Measurements from ENCODE around the gene SPINT2. TPM values are rescaled to one million over a fixed set of nuclear protein-coding genes. Genes with fewer than 3 reads are reported as not detected.
"Not testable (repeated sequence)": the region's sequence is repeated elsewhere in the genome, so short reads cannot be mapped to it uniquely, and the experiment has no call there.

SPINT2 gene
- total RNA-seq, 2 experiments from 2014 or later: 36.7 to 77.2 TPM

DNA sequence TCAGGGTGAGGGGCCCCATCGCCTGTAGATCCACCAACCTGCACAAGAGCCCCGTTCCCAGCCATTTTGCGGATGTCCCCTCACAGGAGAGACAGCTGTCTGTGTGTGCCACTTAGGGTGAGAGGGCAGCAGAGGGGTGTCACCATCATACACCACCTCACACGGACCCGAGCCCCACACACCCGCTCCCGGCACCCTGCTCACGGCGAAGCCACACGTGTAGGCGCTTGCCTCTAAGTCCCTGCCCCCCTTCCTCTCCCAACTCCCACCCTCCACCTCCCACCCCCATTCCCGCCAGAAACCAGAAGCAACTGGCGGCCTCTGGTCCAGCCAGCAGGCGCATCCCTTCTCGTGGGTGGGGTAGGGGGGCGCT is 36.4 kb upstream of the SPINT2 start:
- Histone ChIP-seq H3K4me2 (ENCODE audit: low read length) (no peak overlapping the region), H3K27ac (ENCODE audit: low read depth, low read length, poor library complexity, severe bottlenecking) (no peak overlapping the region), H3K4me3 (ENCODE audit: low read depth, low read length, poor library complexity, severe bottlenecking) (no peak overlapping the region), H3K9me3 (ENCODE audit: low read length) (no peaks in the 10 kb centered on the region), H4K20me1 (ENCODE audit: insufficient read depth, low read length) (no peaks in the 10 kb centered on the region), H3K4me1 (ENCODE audit: insufficient read depth, low read length, poor library complexity, severe bottlenecking) (peaks cover 23% of the 10 kb centered on the region), H2AFZ (ENCODE audit: low read length) (no peak overlapping the region), H3K9me2 (ENCODE audit: insufficient read depth, low read length) (no peaks in the 10 kb centered on the region), H3K36me3 (ENCODE audit: insufficient read depth, low read length) (no peaks in the 10 kb centered on the region), H3K79me2 (ENCODE audit: insufficient read depth, low read depth, low read length) (no peaks in the 10 kb centered on the region)
- intact Hi-C loops (cut with micrococcal nuclease; ENCODE audit: unreplicated experiment): loop anchor here (2.0 to 10.0 kb wide), 2 partner anchors 179 to 253 kb away; no protein-coding TSS in a partner anchor
- no peak for TF ChIP-seq EZH2phosphoT487 (IDR thresholded peaks at IDR 0.05; ENCODE audit: borderline replicate concordance, low read depth, low read length)
- DNase-seq (ENCODE audit: low spot score): no peak
- CTCF ChIA-PET (ENCODE audit: unreplicated experiment): no interaction called here
- POLR2A ChIA-PET: interaction anchor here (0.8 kb wide), 1 partner anchor 9 kb away, joined by 3 read pairs; no protein-coding TSS in a partner anchor
- BruUV-seq (replicated peaks): no TSS peak

DNA sequence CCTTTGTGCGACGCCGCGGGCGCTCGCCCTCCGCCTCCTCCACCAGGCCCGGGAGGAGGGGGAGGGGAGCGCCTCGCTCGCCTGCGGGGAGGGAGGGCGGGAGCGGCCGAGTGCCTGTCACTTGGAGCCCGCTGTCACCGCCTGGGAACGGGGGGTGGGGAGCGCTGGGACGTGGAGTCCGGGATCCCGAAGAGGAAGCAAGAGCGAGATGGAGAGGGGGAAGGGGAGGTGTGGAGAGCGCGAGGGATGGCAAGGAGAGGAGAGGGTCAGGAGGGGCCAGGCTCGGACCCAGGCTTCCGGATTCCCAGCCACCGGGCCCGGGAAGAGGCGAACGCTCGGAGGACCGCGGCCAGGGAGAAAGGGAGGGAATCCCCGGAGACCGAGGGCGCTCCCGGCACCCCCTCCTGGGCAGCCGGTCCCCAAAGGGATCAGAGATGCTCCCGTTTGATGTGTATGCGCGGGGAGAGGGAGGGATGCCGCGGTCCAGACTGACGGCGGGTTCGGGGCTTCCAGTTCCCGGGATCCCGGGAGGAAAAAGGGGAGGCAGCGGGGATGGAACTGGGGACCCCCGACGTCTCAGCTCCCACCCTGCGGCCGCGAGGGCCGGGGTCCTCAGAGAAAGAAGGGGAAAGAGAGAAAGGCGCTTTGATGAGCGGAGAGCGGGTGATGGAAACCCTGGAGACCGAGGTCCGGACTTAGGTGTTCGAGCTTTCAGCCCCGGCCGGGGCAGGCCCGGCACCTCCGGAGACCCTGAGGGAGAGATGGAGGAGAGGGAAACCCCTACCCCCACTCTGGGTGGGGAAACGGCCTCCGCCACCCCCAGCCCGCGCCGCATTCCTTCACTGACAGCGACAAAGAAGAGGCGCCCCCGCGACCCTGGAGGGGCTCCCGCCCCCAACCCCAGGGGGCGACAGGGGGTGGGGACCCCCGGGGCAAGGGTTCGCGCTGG is 35.6 kb upstream of the SPINT2 start:
- no TSS peak for BruUV-seq (replicated peaks)
- peak overlapping the region; percentile 84 for H2AFZ ChIP-seq (ENCODE audit: low read length)

DNA sequence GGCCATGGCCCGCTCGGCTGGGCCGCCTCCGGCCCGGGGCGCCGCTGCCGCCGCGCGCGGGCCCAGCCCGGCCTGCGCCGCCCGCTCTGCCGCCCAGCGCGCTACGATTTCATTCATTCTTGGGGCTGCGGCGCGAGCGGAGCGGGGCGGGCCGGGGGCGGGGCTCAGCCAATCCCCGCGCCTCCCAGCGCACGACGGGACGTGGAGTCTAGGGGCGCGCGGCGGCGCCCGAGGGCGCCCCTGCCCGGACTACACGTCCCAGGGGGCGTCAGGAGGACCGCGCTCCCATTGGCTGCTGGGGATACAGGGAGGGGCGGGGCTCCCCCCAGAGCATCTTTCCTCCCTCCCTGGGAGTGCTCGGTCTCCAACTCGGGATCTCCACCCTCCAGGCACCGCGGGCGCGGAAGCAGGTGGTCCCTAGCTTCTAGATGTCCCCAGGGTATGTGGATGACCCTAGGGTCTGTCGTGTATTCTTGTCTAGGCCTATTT is 34.7 kb upstream of the SPINT2 start:
- Histone ChIP-seq H3K27ac (ENCODE audit: low read depth, low read length, poor library complexity, severe bottlenecking) (no peak overlapping the region), H3K9me3 (ENCODE audit: low read length) (no peaks in the 10 kb centered on the region), H3K36me3 (ENCODE audit: insufficient read depth, low read length) (no peaks in the 10 kb centered on the region), H3K79me2 (ENCODE audit: insufficient read depth, low read depth, low read length) (no peaks in the 10 kb centered on the region), H2AFZ (ENCODE audit: low read length) (peak overlapping the region; percentile 84), H3K4me3 (ENCODE audit: low read depth, low read length, poor library complexity, severe bottlenecking) (peak overlapping the region; percentile 82), H4K20me1 (ENCODE audit: insufficient read depth, low read length) (no peaks in the 10 kb centered on the region), H3K4me2 (ENCODE audit: low read length) (peak overlapping the region; percentile 100), H3K9me2 (ENCODE audit: insufficient read depth, low read length) (no peaks in the 10 kb centered on the region), H3K4me1 (ENCODE audit: insufficient read depth, low read length, poor library complexity, severe bottlenecking) (peaks cover 13% of the 10 kb centered on the region)
- CTCF ChIA-PET (ENCODE audit: unreplicated experiment): no interaction called here
- peak; percentile 96 for DNase-seq (ENCODE audit: low spot score)
- no TSS peak for BruUV-seq (replicated peaks)
- TF ChIP-seq, protein P1, sequence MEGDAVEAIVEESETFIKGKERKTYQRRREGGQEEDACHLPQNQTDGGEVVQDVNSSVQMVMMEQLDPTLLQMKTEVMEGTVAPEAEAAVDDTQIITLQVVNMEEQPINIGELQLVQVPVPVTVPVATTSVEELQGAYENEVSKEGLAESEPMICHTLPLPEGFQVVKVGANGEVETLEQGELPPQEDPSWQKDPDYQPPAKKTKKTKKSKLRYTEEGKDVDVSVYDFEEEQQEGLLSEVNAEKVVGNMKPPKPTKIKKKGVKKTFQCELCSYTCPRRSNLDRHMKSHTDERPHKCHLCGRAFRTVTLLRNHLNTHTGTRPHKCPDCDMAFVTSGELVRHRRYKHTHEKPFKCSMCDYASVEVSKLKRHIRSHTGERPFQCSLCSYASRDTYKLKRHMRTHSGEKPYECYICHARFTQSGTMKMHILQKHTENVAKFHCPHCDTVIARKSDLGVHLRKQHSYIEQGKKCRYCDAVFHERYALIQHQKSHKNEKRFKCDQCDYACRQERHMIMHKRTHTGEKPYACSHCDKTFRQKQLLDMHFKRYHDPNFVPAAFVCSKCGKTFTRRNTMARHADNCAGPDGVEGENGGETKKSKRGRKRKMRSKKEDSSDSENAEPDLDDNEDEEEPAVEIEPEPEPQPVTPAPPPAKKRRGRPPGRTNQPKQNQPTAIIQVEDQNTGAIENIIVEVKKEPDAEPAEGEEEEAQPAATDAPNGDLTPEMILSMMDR (conservative IDR thresholded peaks at IDR 0.05; ENCODE audit: low read length): no peak
- TF ChIP-seq EZH2phosphoT487 (IDR thresholded peaks at IDR 0.05; ENCODE audit: borderline replicate concordance, low read depth, low read length): no peak
- POLR2A ChIA-PET: no interaction called here
- intact Hi-C loops (cut with micrococcal nuclease; ENCODE audit: unreplicated experiment): loop anchor here (2.0 to 10.0 kb wide), 2 partner anchors 181 to 255 kb away; no protein-coding TSS in a partner anchor

More for the DNA sequence above, 35.6 kb upstream of the SPINT2 start:
- peak overlapping the region; percentile 82 for H3K4me3 ChIP-seq (ENCODE audit: low read depth, low read length, poor library complexity, severe bottlenecking)
- no peak for DNase-seq (ENCODE audit: low spot score)
- POLR2A ChIA-PET: no interaction called here
- no peaks in the 10 kb centered on the region for H3K9me3 ChIP-seq (ENCODE audit: low read length)
- H3K36me3 ChIP-seq (ENCODE audit: insufficient read depth, low read length): no peaks in the 10 kb centered on the region
- no peak for TF ChIP-seq EZH2phosphoT487 (IDR thresholded peaks at IDR 0.05; ENCODE audit: borderline replicate concordance, low read depth, low read length)
- TF ChIP-seq, protein P1 (conservative IDR thresholded peaks at IDR 0.05; ENCODE audit: low read length): no peak
- H3K27ac ChIP-seq (ENCODE audit: low read depth, low read length, poor library complexity, severe bottlenecking): no peak overlapping the region
- H4K20me1 ChIP-seq (ENCODE audit: insufficient read depth, low read length): no peaks in the 10 kb centered on the region
- CTCF ChIA-PET (ENCODE audit: unreplicated experiment): no interaction called here
- H3K79me2 ChIP-seq (ENCODE audit: insufficient read depth, low read depth, low read length): no peaks in the 10 kb centered on the region
- no peaks in the 10 kb centered on the region for H3K9me2 ChIP-seq (ENCODE audit: insufficient read depth, low read length)
- H3K4me2 ChIP-seq (ENCODE audit: low read length): peak overlapping the region; percentile 100
- intact Hi-C loops (cut with micrococcal nuclease; ENCODE audit: unreplicated experiment): loop anchor here (2.0 to 10.0 kb wide), 2 partner anchors 180 to 254 kb away; no protein-coding TSS in a partner anchor
- H3K4me1 ChIP-seq (ENCODE audit: insufficient read depth, low read length, poor library complexity, severe bottlenecking): peaks cover 16% of the 10 kb centered on the region

DNA sequence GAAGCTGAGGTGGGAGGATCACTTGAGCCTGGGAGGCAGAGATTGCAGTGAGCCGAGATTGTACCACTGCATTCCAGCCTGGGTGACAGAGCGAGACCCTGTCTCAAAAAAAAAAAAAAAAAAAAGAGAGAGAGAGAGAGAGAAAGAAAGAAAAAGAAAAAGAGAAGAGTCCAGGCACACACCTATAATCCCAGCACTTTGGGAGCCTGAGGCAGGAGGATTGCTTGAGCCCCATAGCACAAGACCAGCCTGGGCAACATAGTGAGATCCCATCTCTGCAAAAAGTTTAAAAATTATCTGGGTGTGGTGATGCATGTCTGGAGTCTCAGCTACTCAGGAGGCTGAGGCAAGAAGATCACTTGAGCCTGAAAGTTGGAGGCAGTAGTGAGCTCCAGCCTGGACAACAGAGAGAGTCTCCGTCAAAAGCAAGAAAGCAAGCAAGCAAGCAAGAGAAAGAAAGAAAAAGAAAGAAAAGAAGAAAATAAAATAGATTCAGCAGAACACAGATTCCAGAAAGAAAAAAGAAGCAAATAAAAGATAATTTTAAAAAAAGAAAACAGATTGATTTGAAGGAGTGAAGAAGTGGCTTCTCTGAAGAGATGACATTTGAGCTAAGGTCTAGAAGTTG is 33.8 kb upstream of the SPINT2 start:
- BruUV-seq (replicated peaks); H3K27ac ChIP-seq (ENCODE audit: low read depth, low read length, poor library complexity, severe bottlenecking); CTCF ChIA-PET (ENCODE audit: unreplicated experiment); DNase-seq (ENCODE audit: low spot score); POLR2A ChIA-PET; H3K79me2 ChIP-seq (ENCODE audit: insufficient read depth, low read depth, low read length); H3K9me3 ChIP-seq (ENCODE audit: low read length); H3K4me3 ChIP-seq (ENCODE audit: low read depth, low read length, poor library complexity, severe bottlenecking); intact Hi-C loops (cut with micrococcal nuclease; ENCODE audit: unreplicated experiment); H3K9me2 ChIP-seq (ENCODE audit: insufficient read depth, low read length); H2AFZ ChIP-seq (ENCODE audit: low read length); H3K36me3 ChIP-seq (ENCODE audit: insufficient read depth, low read length); H3K4me2 ChIP-seq (ENCODE audit: low read length); H4K20me1 ChIP-seq (ENCODE audit: insufficient read depth, low read length): not testable (repeated sequence)
- H3K4me1 ChIP-seq (ENCODE audit: insufficient read depth, low read length, poor library complexity, severe bottlenecking): peaks cover 10% of the 10 kb centered on the region
